ENCODE measurements around the gene FDXR. TPM values are rescaled to one million over a fixed set of nuclear protein-coding genes. Genes with fewer than 3 reads are reported as not detected.

FDXR gene
- total and polyA plus RNA-seq, 2 donors (not counting 1 experiment from before 2014, with no cell fraction given) = 4.6 to 7.0 TPM

DNA sequence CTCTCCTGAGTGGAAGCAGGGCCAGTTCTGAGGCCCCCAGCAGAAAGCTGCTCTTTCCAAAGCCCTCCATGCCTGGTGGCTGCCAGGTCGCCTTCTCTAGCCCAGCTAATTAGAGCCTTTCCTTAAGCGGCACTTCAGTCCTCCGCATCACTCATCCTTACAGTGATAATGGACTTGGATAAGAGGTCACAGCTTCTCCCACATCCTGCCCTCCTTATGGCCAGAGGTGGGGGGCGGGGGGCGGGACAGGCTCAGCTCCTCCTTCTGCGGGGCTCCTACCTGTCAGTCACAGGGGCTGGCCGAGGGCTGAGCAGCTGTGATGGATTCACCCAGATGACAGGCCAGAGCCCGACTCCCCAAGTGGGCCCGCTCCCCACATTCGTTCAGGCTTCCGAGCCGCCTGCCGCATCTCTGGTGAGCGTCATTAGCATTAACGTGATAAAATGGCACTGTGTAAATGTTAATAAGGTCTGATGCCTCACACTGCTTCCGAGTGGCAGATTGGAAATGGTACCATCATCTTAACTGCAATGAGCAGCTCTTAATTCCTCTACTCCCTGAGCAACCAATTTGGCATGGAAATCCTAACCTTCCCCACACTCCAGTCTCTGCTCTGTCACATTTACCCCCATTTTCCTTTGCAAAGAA, 54.4 kb downstream of the FDXR start:
- TF ChIP-seq EZH2 (IDR thresholded peaks at IDR 0.05; ENCODE audit: borderline replicate concordance, insufficient read depth, low read depth, low read length, poor library complexity, severe bottlenecking) (no peak), CTCF (IDR thresholded peaks at IDR 0.05) (no peak)
- Mint-ChIP-seq H3K4me1 (peaks cover 1% of the 10 kb centered on the region), H3K27ac (no peak overlapping the region), H3K4me3 (no peak overlapping the region), H3K27me3 (no peaks in the 10 kb centered on the region), H3K9me3 (ENCODE audit: insufficient read depth) (no peaks in the 10 kb centered on the region)
- ATAC-seq (ENCODE audit: low read depth) = no peak
- no peaks in the 10 kb centered on the region for H3K27me3 ChIP-seq (replicated peaks in 1 of 4; ENCODE audit: control extremely low read depth in 1 of 4, control insufficient read depth in 3 of 4, insufficient read depth in 4 of 4, low read length in 3 of 4)
- H2AFZ ChIP-seq (ENCODE audit: insufficient read depth, low read depth, low read length, poor library complexity, severe bottlenecking) = no peak overlapping the region
- no peak overlapping the region for H3K27ac ChIP-seq (ENCODE audit: low read length in 2 of 2)
- no peak for DNase-seq
- CTCF ChIA-PET = interaction anchor here (0.6 kb wide), 1 partner anchor 588 kb away, joined by 3 read pairs; no protein-coding TSS in a partner anchor
- H3K4me2 ChIP-seq (replicated peaks; ENCODE audit: low read depth, low read length, poor library complexity, severe bottlenecking) = no peak overlapping the region
- peaks cover 0 to 5% of the 10 kb centered on the region in 2 experiments for H3K36me3 ChIP-seq (replicated peaks in 1 of 2; ENCODE audit: control extremely low read depth in 1 of 2, control insufficient read depth in 1 of 2, extremely low read depth in 1 of 2, insufficient read depth in 2 of 2, low read length in 1 of 2)
- no peaks in the 10 kb centered on the region for H4K20me1 ChIP-seq (ENCODE audit: control insufficient read depth, insufficient read depth, low read length, poor library complexity, severe bottlenecking)
- H3K79me2 ChIP-seq (ENCODE audit: control insufficient read depth, insufficient read depth, low read length) = no peaks in the 10 kb centered on the region
- H3K9ac ChIP-seq (ENCODE audit: low read length) = no peak overlapping the region
- POLR2A ChIA-PET = interaction anchor here (0.6 kb wide), 1 partner anchor 121 kb away, joined by 7 read pairs; no protein-coding TSS in a partner anchor
- H3K4me1 ChIP-seq (ENCODE audit: control insufficient read depth in 2 of 2, insufficient read depth in 2 of 2, low read length in 2 of 2) = no peaks in the 10 kb centered on the region
- WGBS (ENCODE audit: insufficient coverage) = 96% methylated on average over 13 of the region's 16 CpGs
- no peaks in the 10 kb centered on the region for H3K9me3 ChIP-seq (ENCODE audit: control extremely low read depth in 1 of 3, control insufficient read depth in 2 of 3, insufficient read depth in 1 of 3, low read length in 2 of 3)
- no peak overlapping the region for H3K4me3 ChIP-seq (ENCODE audit: control extremely low read depth in 1 of 5, extremely low read depth in 1 of 5, insufficient read depth in 1 of 5, low read depth in 2 of 5, low read length in 4 of 5)
- intact Hi-C loops (cut with micrococcal nuclease) = no loop called here

- Histone ChIP-seq H3K27me3 (replicated peaks in 1 of 4; ENCODE audit: control extremely low read depth in 1 of 4, control insufficient read depth in 3 of 4, insufficient read depth in 4 of 4, low read length in 3 of 4) (no peaks in the 10 kb centered on the region), H3K9me3 (ENCODE audit: control extremely low read depth in 1 of 3, control insufficient read depth in 2 of 3, insufficient read depth in 1 of 3, low read length in 2 of 3) (no peaks in the 10 kb centered on the region), H4K20me1 (ENCODE audit: control insufficient read depth, insufficient read depth, low read length, poor library complexity, severe bottlenecking) (no peaks in the 10 kb centered on the region), H3K9ac (ENCODE audit: low read length) (no peak overlapping the region), H3K27ac (ENCODE audit: low read length in 2 of 2) (no peak overlapping the region), H3K4me1 (ENCODE audit: control insufficient read depth in 2 of 2, insufficient read depth in 2 of 2, low read length in 2 of 2) (no peaks in the 10 kb centered on the region), H3K4me2 (replicated peaks; ENCODE audit: low read depth, low read length, poor library complexity, severe bottlenecking) (no peak overlapping the region), H3K4me3 (ENCODE audit: control extremely low read depth in 1 of 5, extremely low read depth in 1 of 5, insufficient read depth in 1 of 5, low read depth in 2 of 5, low read length in 4 of 5) (no peak overlapping the region), H3K36me3 (replicated peaks in 1 of 2; ENCODE audit: control extremely low read depth in 1 of 2, control insufficient read depth in 1 of 2, extremely low read depth in 1 of 2, insufficient read depth in 2 of 2, low read length in 1 of 2) (no peaks in the 10 kb centered on the region), H2AFZ (ENCODE audit: insufficient read depth, low read depth, low read length, poor library complexity, severe bottlenecking) (no peak overlapping the region), H3K79me2 (ENCODE audit: control insufficient read depth, insufficient read depth, low read length) (no peaks in the 10 kb centered on the region)
- Mint-ChIP-seq H3K27me3 (no peaks in the 10 kb centered on the region), H3K4me1 (peaks cover 1% of the 10 kb centered on the region), H3K9me3 (ENCODE audit: insufficient read depth) (no peaks in the 10 kb centered on the region), H3K4me3 (no peak overlapping the region), H3K27ac (no peak overlapping the region)
- TF ChIP-seq CTCF (IDR thresholded peaks at IDR 0.05) (no peak), EZH2 (IDR thresholded peaks at IDR 0.05; ENCODE audit: borderline replicate concordance, insufficient read depth, low read depth, low read length, poor library complexity, severe bottlenecking) (no peak)
- 96% methylated on average over 14 of the region's 18 CpGs for WGBS (ENCODE audit: insufficient coverage)
- no peak for DNase-seq
- ATAC-seq (ENCODE audit: low read depth) = no peak
- intact Hi-C loops (cut with micrococcal nuclease) = no loop called here
- POLR2A ChIA-PET = no interaction called here
- CTCF ChIA-PET = no interaction called here
Observed at GRCh38 chr17:74816905-74817620, 55.7 kb downstream of the FDXR start.
